GM23338 (cell line): ENCODE measurements around the gene WDR20. TPM values are rescaled to one million over a fixed set of nuclear protein-coding genes. Genes with fewer than 3 reads are reported as not detected.

Source experiments
- ATAC-seq: fragments of 200-7000 bp; cut with Tn5 transposase; 3 replicates; pipeline ENCODE4 v1.9.1; 2020
- DNase-seq: peaks from one replicate; pipeline ENCODE4 v3.0.0-alpha.2; 2015; ENCODE audit warnings: low spot score
- H2AFZ ChIP-seq: fragments of 200-600 bp; sonication (generic); 2 replicates; pipeline ENCODE4 v1.8.0; 2016; ENCODE audit warnings: antibody characterized with exemption, mild to moderate bottlenecking, moderate library complexity
- H3F3A ChIP-seq: fragments of 200-600 bp; sonication (generic); replicated peaks from 2 replicates; pipeline ENCODE4 v1.8.0; 2017; ENCODE audit warnings: antibody characterized with exemption, mixed run types, low read depth
- H3K27ac ChIP-seq: fragments of 200-600 bp; sonication (generic); 2 replicates; pipeline ENCODE4 v1.6.1; 2016; ENCODE audit warnings: low read depth
- H3K27me3 ChIP-seq: fragments of 200-600 bp; sonication (generic); 2 replicates; pipeline ENCODE4 v1.8.0; 2016; ENCODE audit warnings: mild to moderate bottlenecking, mixed run types, moderate library complexity; ENCODE audit not compliant: insufficient read depth
- H3K36me3 ChIP-seq: fragments of 200-600 bp; sonication (generic); 2 replicates; pipeline ENCODE4 v1.8.0; 2016; ENCODE audit warnings: mild to moderate bottlenecking; ENCODE audit not compliant: insufficient read depth
- H3K4me1 ChIP-seq: fragments of 200-600 bp; sonication (generic); 2 replicates; pipeline ENCODE4 v1.8.0; 2016; ENCODE audit warnings: mild to moderate bottlenecking, moderate library complexity; ENCODE audit not compliant: insufficient read depth
- H3K4me2 ChIP-seq: fragments of 200-600 bp; sonication (generic); 2 replicates; pipeline ENCODE4 v1.7.1; 2017; ENCODE audit warnings: mixed run types
- H3K4me3 ChIP-seq: fragments of 200-600 bp; sonication (generic); 2 replicates; pipeline ENCODE4 v1.6.1; 2016; ENCODE audit warnings: mixed run types
- H3K79me2 ChIP-seq: fragments of 200-600 bp; sonication (generic); replicated peaks from 2 replicates; pipeline ENCODE4 v1.8.0; 2017; ENCODE audit warnings: mild to moderate bottlenecking; ENCODE audit not compliant: insufficient read depth
- H3K9me2 ChIP-seq: fragments of 200-600 bp; sonication (generic); 2 replicates; pipeline ENCODE4 v1.8.0; 2017; ENCODE audit not compliant: insufficient read depth
- H4K20me1 ChIP-seq: fragments of 200-600 bp; sonication (generic); replicated peaks from 2 replicates; pipeline ENCODE4 v1.8.0; 2017; ENCODE audit warnings: mild to moderate bottlenecking; ENCODE audit not compliant: insufficient read depth
- H3K27ac Mint-ChIP-seq: 2 replicates; pipeline ENCODE4 v1.8.0; 2020; ENCODE audit warnings: inconsistent platforms, mild to moderate bottlenecking, moderate library complexity, mixed read lengths
- H3K27me3 Mint-ChIP-seq: 3 replicates; pipeline ENCODE4 v1.8.0; 2022; ENCODE audit warnings: low read depth, mild to moderate bottlenecking, moderate library complexity, mixed read lengths, inconsistent platforms; ENCODE audit not compliant: insufficient read depth, poor library complexity
- H3K36me3 Mint-ChIP-seq: 3 replicates; pipeline ENCODE4 v1.8.0; 2021; ENCODE audit warnings: low read depth, mild to moderate bottlenecking, inconsistent platforms, moderate library complexity, mixed read lengths
- H3K4me1 Mint-ChIP-seq: 3 replicates; pipeline ENCODE4 v1.8.0; 2020; ENCODE audit warnings: mild to moderate bottlenecking, inconsistent platforms, mixed read lengths
- H3K4me3 Mint-ChIP-seq: 3 replicates; pipeline ENCODE4 v1.8.0; 2021; ENCODE audit warnings: moderate library complexity, mild to moderate bottlenecking, inconsistent platforms, mixed read lengths
- H3K9me3 Mint-ChIP-seq: 3 replicates; pipeline ENCODE4 v1.8.0; 2020; ENCODE audit warnings: moderate library complexity, mild to moderate bottlenecking, inconsistent platforms, mixed read lengths
- ETS1 ChIP-seq: IDR thresholded peaks from 2 replicates; pipeline ENCODE4 v1.6.1; 2016; ENCODE audit warnings: antibody characterized with exemption
- ZNF462 ChIP-seq: fragments of 250-450 bp; sonication (Bioruptor Pico); IDR thresholded peaks from 2 replicates; pipeline ENCODE4 v1.5.0; 2020; ENCODE audit warnings: mild to moderate bottlenecking, moderate library complexity
- polyA plus RNA-seq: library from polyadenylated mRNA; unstranded; fragments of >200 nt; fragmentation: Nextera tagmentation; extraction: Ambion mirVana; gene quantifications from 2 replicates; pipeline ENCODE4 v1.2.1, GENCODE V29; 2016
- total RNA-seq: library from RNA; depleted of rRNA; stranded (reverse); fragments of >200 nt; shearing (Covaris generic); gene quantifications from 2 replicates; pipeline ENCODE4 v1.2.3, GENCODE V29; 2014
- TF ChIP-seq, protein P1 (sequence below): IDR thresholded peaks from one replicate; pipeline ENCODE4 v1.6.1; 2018; ENCODE audit warnings: antibody characterized with exemption; ENCODE audit not compliant: unreplicated experiment

Gene WDR20
- total and polyA plus RNA-seq, 2 experiments from 2014 or later = 17.9 to 21.0 TPM

- TF ChIP-seq ZNF462 (CRISPR knock-in tag) (no peak), ETS1 (no peak)
These were observed 87.7 kb downstream of the WDR20 start (continued) for GRCh38 chr14:102227184-102227964.

DNA sequence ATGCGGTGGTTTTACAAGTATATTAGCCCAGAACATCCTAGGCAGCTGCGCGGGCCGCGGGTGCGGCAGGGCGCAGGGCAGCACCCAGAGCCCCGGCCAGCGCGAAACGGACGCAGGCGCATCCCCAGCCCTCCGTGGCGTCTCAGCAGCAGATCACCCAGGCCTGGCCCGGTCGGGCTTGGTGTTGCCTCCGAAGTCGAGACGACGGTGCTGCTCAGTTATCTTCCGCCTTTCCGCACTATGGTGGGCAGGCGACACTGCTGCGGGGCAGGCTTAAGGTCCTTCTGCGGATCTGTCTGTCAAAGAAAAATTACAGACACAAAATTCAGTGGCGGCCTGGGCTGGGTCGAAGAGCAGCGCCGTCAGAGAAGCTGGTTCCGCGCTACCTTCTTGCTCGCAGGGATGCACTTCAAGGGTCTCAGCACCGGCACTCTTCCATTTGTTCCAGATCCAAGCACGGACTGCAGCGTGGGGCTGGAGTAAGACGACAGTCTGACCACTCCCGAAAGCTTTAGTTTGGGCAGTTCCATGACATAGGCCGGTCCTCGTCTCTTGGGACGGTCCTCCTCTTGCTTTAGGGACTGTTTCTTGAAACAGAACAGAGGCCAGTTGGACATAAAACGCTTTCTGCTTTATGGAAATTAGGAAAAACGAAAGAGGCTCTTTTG is 89.5 kb downstream of the WDR20 start:
- Histone ChIP-seq H3K4me2 (no peak overlapping the region), H2AFZ (no peak overlapping the region), H3K4me1 (no peaks in the 10 kb centered on the region), H3K27ac (0 out of 2 replicates have a peak overlapping the region, but pooled peaks have one; percentile 9), H3F3A (no peaks in the 10 kb centered on the region), H3K27me3 (no peaks in the 10 kb centered on the region), H3K9me2 (no peaks in the 10 kb centered on the region), H3K79me2 (no peaks in the 10 kb centered on the region), H3K4me3 (no peak overlapping the region), H4K20me1 (no peaks in the 10 kb centered on the region; the same call in 1 of the 2 replicates), H3K36me3 (no peaks in the 10 kb centered on the region)
- ATAC-seq (peak; percentile 8; the same call in 1 of the 3 replicates), DNase-seq (no peak)
- Mint-ChIP-seq H3K4me1 (no peaks in the 10 kb centered on the region; the same call in 2 of the 3 replicates), H3K36me3 (no peaks in the 10 kb centered on the region; the same call in 2 of the 3 replicates), H3K27ac (no peak overlapping the region), H3K27me3 (peaks cover 8% of the 10 kb centered on the region), H3K4me3 (no peak overlapping the region), H3K9me3 (no peaks in the 10 kb centered on the region)
- TF ChIP-seq, protein P1, sequence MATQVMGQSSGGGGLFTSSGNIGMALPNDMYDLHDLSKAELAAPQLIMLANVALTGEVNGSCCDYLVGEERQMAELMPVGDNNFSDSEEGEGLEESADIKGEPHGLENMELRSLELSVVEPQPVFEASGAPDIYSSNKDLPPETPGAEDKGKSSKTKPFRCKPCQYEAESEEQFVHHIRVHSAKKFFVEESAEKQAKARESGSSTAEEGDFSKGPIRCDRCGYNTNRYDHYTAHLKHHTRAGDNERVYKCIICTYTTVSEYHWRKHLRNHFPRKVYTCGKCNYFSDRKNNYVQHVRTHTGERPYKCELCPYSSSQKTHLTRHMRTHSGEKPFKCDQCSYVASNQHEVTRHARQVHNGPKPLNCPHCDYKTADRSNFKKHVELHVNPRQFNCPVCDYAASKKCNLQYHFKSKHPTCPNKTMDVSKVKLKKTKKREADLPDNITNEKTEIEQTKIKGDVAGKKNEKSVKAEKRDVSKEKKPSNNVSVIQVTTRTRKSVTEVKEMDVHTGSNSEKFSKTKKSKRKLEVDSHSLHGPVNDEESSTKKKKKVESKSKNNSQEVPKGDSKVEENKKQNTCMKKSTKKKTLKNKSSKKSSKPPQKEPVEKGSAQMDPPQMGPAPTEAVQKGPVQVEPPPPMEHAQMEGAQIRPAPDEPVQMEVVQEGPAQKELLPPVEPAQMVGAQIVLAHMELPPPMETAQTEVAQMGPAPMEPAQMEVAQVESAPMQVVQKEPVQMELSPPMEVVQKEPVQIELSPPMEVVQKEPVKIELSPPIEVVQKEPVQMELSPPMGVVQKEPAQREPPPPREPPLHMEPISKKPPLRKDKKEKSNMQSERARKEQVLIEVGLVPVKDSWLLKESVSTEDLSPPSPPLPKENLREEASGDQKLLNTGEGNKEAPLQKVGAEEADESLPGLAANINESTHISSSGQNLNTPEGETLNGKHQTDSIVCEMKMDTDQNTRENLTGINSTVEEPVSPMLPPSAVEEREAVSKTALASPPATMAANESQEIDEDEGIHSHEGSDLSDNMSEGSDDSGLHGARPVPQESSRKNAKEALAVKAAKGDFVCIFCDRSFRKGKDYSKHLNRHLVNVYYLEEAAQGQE = no peak
